Rectal smooth muscle tissue (tissue), 1 donor: ENCODE results near the gene ZBTB16.

Experiments used
- H3K27ac ChIP-seq: one replicate; pipeline ENCODE4 v1.7.0; 2013; ENCODE audit warnings: low read depth, low read length, inconsistent platforms
- H3K27me3 ChIP-seq: one replicate; pipeline ENCODE4 v1.7.0; 2013; ENCODE audit warnings: low read length; ENCODE audit not compliant: control insufficient read depth, insufficient read depth
- H3K36me3 ChIP-seq: one replicate; pipeline ENCODE4 v1.7.0; 2013; ENCODE audit warnings: low read length; ENCODE audit not compliant: control insufficient read depth, insufficient read depth
- H3K4me1 ChIP-seq: one replicate; pipeline ENCODE4 v1.7.0; 2013; ENCODE audit warnings: low read length; ENCODE audit not compliant: control insufficient read depth, insufficient read depth
- H3K4me3 ChIP-seq: one replicate; pipeline ENCODE4 v1.7.0; 2013; ENCODE audit warnings: low read length
- H3K9ac ChIP-seq: one replicate; pipeline ENCODE4 v1.7.0; 2013; ENCODE audit warnings: low read length

ZBTB16 gene

GRCh38 chr11:114059278-114059983, at the start of gene ZBTB16:
Gene ZBTB16, plus strand, starts transcription at chr11:114059711. Its CDS starts 3,590 bp downstream, at chr11:114063301.
- peak within 1 kb of the TSS; percentile 86 for H3K9ac ChIP-seq
- peaks cover 2% of the 10 kb centered on the region for H3K27me3 ChIP-seq
- peak within 1 kb of the TSS; percentile 87 for H3K4me3 ChIP-seq
- H3K4me1 ChIP-seq = peaks cover 3% of the 10 kb centered on the region
- peaks cover 6% of the 10 kb centered on the region for H3K36me3 ChIP-seq
- peak within 1 kb of the TSS; percentile 99 for H3K27ac ChIP-seq

GRCh38 chr11:114010931-114011330, 48.6 kb upstream of the ZBTB16 start:
- Histone ChIP-seq H3K4me3 (no peak overlapping the region), H3K4me1 (no peaks in the 10 kb centered on the region), H3K36me3 (no peaks in the 10 kb centered on the region), H3K27me3 (no peaks in the 10 kb centered on the region), H3K9ac (no peak overlapping the region), H3K27ac (no peak overlapping the region)

- Histone ChIP-seq H3K9ac (no peak overlapping the region), H3K4me1 (no peaks in the 10 kb centered on the region), H3K27ac (no peak overlapping the region), H3K4me3 (no peak overlapping the region), H3K27me3 (no peaks in the 10 kb centered on the region), H3K36me3 (no peaks in the 10 kb centered on the region)
Observed at GRCh38 chr11:114011443-114011842, 48.1 kb upstream of the ZBTB16 start.

- Histone ChIP-seq H3K27ac (no peak overlapping the region), H3K36me3 (no peaks in the 10 kb centered on the region), H3K4me3 (no peak overlapping the region), H3K4me1 (no peaks in the 10 kb centered on the region), H3K9ac (no peak overlapping the region), H3K27me3 (no peaks in the 10 kb centered on the region)
Observed at GRCh38 chr11:114015117-114015516, 44.4 kb upstream of the ZBTB16 start.

- no peaks in the 10 kb centered on the region for H3K36me3 ChIP-seq
- H3K27ac ChIP-seq = no peak overlapping the region
- H3K27me3 ChIP-seq = no peaks in the 10 kb centered on the region
- no peak overlapping the region for H3K9ac ChIP-seq
- peaks cover 5% of the 10 kb centered on the region for H3K4me1 ChIP-seq
- H3K4me3 ChIP-seq = no peak overlapping the region
Observed at GRCh38 chr11:114016986-114017385, 42.5 kb upstream of the ZBTB16 start.

- Histone ChIP-seq H3K4me1 (peaks cover 5% of the 10 kb centered on the region), H3K4me3 (no peak overlapping the region), H3K9ac (no peak overlapping the region), H3K27me3 (no peaks in the 10 kb centered on the region), H3K27ac (no peak overlapping the region), H3K36me3 (no peaks in the 10 kb centered on the region)
Observed at GRCh38 chr11:114017723-114018122, 41.8 kb upstream of the ZBTB16 start.

GRCh38 chr11:114019046-114019445, 40.5 kb upstream of the ZBTB16 start:
- no peak overlapping the region for H3K4me3 ChIP-seq
- no peak overlapping the region for H3K9ac ChIP-seq
- no peaks in the 10 kb centered on the region for H3K36me3 ChIP-seq
- no peak overlapping the region for H3K27ac ChIP-seq
- peaks cover 5% of the 10 kb centered on the region for H3K4me1 ChIP-seq
- H3K27me3 ChIP-seq = no peaks in the 10 kb centered on the region

GRCh38 chr11:114019574-114019973, 39.9 kb upstream of the ZBTB16 start:
- no peaks in the 10 kb centered on the region for H3K27me3 ChIP-seq
- no peaks in the 10 kb centered on the region for H3K36me3 ChIP-seq

GRCh38 chr11:114025329-114025907, 34.1 kb upstream of the ZBTB16 start:
- Histone ChIP-seq H3K4me1 (peaks cover 19% of the 10 kb centered on the region), H3K27ac (peak overlapping the region; percentile 10), H3K9ac (no peak overlapping the region), H3K4me3 (no peak overlapping the region), H3K36me3 (no peaks in the 10 kb centered on the region), H3K27me3 (no peaks in the 10 kb centered on the region)

More at GRCh38 chr11:114019574-114019973, 39.9 kb upstream of the ZBTB16 start:
- peaks cover 5% of the 10 kb centered on the region for H3K4me1 ChIP-seq
- H3K27ac ChIP-seq = no peak overlapping the region
- no peak overlapping the region for H3K4me3 ChIP-seq
- no peak overlapping the region for H3K9ac ChIP-seq

- H3K9ac ChIP-seq = no peak overlapping the region
- H3K36me3 ChIP-seq = no peaks in the 10 kb centered on the region
- H3K4me3 ChIP-seq = no peak overlapping the region
- H3K4me1 ChIP-seq = peaks cover 15% of the 10 kb centered on the region
- H3K27ac ChIP-seq = peak overlapping the region; percentile 10
- no peaks in the 10 kb centered on the region for H3K27me3 ChIP-seq
Observed at GRCh38 chr11:114026355-114026754, 33.2 kb upstream of the ZBTB16 start.

- Histone ChIP-seq H3K36me3 (no peaks in the 10 kb centered on the region), H3K4me1 (peaks cover 15% of the 10 kb centered on the region), H3K9ac (no peak overlapping the region), H3K4me3 (no peak overlapping the region), H3K27ac (peak overlapping the region; percentile 70), H3K27me3 (no peaks in the 10 kb centered on the region)
Observed at GRCh38 chr11:114027391-114027790, 32.1 kb upstream of the ZBTB16 start.

GRCh38 chr11:114027926-114028325, 31.6 kb upstream of the ZBTB16 start:
- Histone ChIP-seq H3K4me3 (no peak overlapping the region), H3K27ac (peak overlapping the region; percentile 65), H3K27me3 (no peaks in the 10 kb centered on the region), H3K9ac (no peak overlapping the region), H3K36me3 (no peaks in the 10 kb centered on the region), H3K4me1 (peaks cover 15% of the 10 kb centered on the region)
